ENCODE data around the gene SMAD9.

SMAD9 gene

GRCh38 chr13:36875431-36875830 is 44.6 kb downstream of the SMAD9 start:
- no peak for TF ChIP-seq CTCF (IDR thresholded peaks at IDR 0.05; ENCODE audit: low read depth, low read length, poor library complexity, severe bottlenecking)
- no peaks in the 10 kb centered on the region for H4K20me1 ChIP-seq (ENCODE audit: control insufficient read depth, insufficient read depth, low read depth, low read length)

GRCh38 chr13:36872621-36873020 is 47.4 kb downstream of the SMAD9 start:
- Histone ChIP-seq H3K27ac (ENCODE audit: low read depth, low read length) (no peak overlapping the region), H3K4me2 (ENCODE audit: low read length) (no peak overlapping the region), H3K36me3 (ENCODE audit: control insufficient read depth, low read length) (no peaks in the 10 kb centered on the region), H3K9me2 (replicated peaks; ENCODE audit: control insufficient read depth, low read length) (no peaks in the 10 kb centered on the region), H3F3A (ENCODE audit: control insufficient read depth, insufficient read depth) (no peaks in the 10 kb centered on the region), H4K20me1 (ENCODE audit: control insufficient read depth, insufficient read depth, low read depth, low read length) (no peaks in the 10 kb centered on the region), H3K27me3 (ENCODE audit: control insufficient read depth, low read length) (peaks cover 9% of the 10 kb centered on the region), H3K4me3 (ENCODE audit: low read length) (no peak overlapping the region), H3K79me2 (ENCODE audit: control insufficient read depth, low read length) (no peaks in the 10 kb centered on the region), H3K9me3 (ENCODE audit: control insufficient read depth, insufficient read depth, low read length) (no peaks in the 10 kb centered on the region), H3K4me1 (ENCODE audit: control insufficient read depth, low read length) (no peaks in the 10 kb centered on the region)
- no peak for TF ChIP-seq EZH2phosphoT487 (IDR thresholded peaks at IDR 0.05; ENCODE audit: borderline replicate concordance, low read length)
- no peak for TF ChIP-seq CTCF (IDR thresholded peaks at IDR 0.05; ENCODE audit: low read depth, low read length, poor library complexity, severe bottlenecking)

More at GRCh38 chr13:36875431-36875830, 44.6 kb downstream of the SMAD9 start:
- H3K4me3 ChIP-seq (ENCODE audit: low read length) = no peak overlapping the region
- H3K9me2 ChIP-seq (replicated peaks; ENCODE audit: control insufficient read depth, low read length) = no peaks in the 10 kb centered on the region
- H3K9me3 ChIP-seq (ENCODE audit: control insufficient read depth, insufficient read depth, low read length) = no peaks in the 10 kb centered on the region
- no peak overlapping the region for H3K4me2 ChIP-seq (ENCODE audit: low read length)
- no peaks in the 10 kb centered on the region for H3F3A ChIP-seq (ENCODE audit: control insufficient read depth, insufficient read depth)
- H3K27me3 ChIP-seq (ENCODE audit: control insufficient read depth, low read length) = peaks cover 10% of the 10 kb centered on the region
- H3K27ac ChIP-seq (ENCODE audit: low read depth, low read length) = no peak overlapping the region
- no peaks in the 10 kb centered on the region for H3K36me3 ChIP-seq (ENCODE audit: control insufficient read depth, low read length)
- H3K79me2 ChIP-seq (ENCODE audit: control insufficient read depth, low read length) = no peaks in the 10 kb centered on the region
- H3K4me1 ChIP-seq (ENCODE audit: control insufficient read depth, low read length) = no peaks in the 10 kb centered on the region

GRCh38 chr13:36870050-36870692 is 49.9 kb downstream of the SMAD9 start:
- H3K79me2 ChIP-seq (ENCODE audit: control insufficient read depth, low read length) = no peaks in the 10 kb centered on the region
- no peaks in the 10 kb centered on the region for H3K9me3 ChIP-seq (ENCODE audit: control insufficient read depth, insufficient read depth, low read length)
- no peaks in the 10 kb centered on the region for H3K9me2 ChIP-seq (replicated peaks; ENCODE audit: control insufficient read depth, low read length)
- H3K4me2 ChIP-seq (ENCODE audit: low read length) = no peak overlapping the region
- H4K20me1 ChIP-seq (ENCODE audit: control insufficient read depth, insufficient read depth, low read depth, low read length) = no peaks in the 10 kb centered on the region
- no peaks in the 10 kb centered on the region for H3K36me3 ChIP-seq (ENCODE audit: control insufficient read depth, low read length)
- TF ChIP-seq EZH2phosphoT487 (IDR thresholded peaks at IDR 0.05; ENCODE audit: borderline replicate concordance, low read length) = no peak
- TF ChIP-seq CTCF (IDR thresholded peaks at IDR 0.05; ENCODE audit: low read depth, low read length, poor library complexity, severe bottlenecking) = no peak
- peaks cover 11% of the 10 kb centered on the region; the same call in 1 of the 2 replicates for H3K27me3 ChIP-seq (ENCODE audit: control insufficient read depth, low read length)
- H3F3A ChIP-seq (ENCODE audit: control insufficient read depth, insufficient read depth) = no peaks in the 10 kb centered on the region
- H3K27ac ChIP-seq (ENCODE audit: low read depth, low read length) = no peak overlapping the region
- H3K4me3 ChIP-seq (ENCODE audit: low read length) = no peak overlapping the region
- H3K4me1 ChIP-seq (ENCODE audit: control insufficient read depth, low read length) = no peaks in the 10 kb centered on the region

Measured in DOHH2 (cell line).